GM21526 (cell line): Measurements from ENCODE around the gene C11orf86.
"Not testable (repeated sequence)": the region's sequence is repeated elsewhere in the genome, so short reads cannot be mapped to it uniquely, and the experiment has no call there.

Source experiments
- ATAC-seq: cut with Tn5 transposase; IDR thresholded peaks from one replicate; pipeline ENCODE4 v1.9.1; 2021; ENCODE audit warnings: moderate library complexity; ENCODE audit not compliant: unreplicated experiment, low FRiP score

Gene C11orf86

DNA sequence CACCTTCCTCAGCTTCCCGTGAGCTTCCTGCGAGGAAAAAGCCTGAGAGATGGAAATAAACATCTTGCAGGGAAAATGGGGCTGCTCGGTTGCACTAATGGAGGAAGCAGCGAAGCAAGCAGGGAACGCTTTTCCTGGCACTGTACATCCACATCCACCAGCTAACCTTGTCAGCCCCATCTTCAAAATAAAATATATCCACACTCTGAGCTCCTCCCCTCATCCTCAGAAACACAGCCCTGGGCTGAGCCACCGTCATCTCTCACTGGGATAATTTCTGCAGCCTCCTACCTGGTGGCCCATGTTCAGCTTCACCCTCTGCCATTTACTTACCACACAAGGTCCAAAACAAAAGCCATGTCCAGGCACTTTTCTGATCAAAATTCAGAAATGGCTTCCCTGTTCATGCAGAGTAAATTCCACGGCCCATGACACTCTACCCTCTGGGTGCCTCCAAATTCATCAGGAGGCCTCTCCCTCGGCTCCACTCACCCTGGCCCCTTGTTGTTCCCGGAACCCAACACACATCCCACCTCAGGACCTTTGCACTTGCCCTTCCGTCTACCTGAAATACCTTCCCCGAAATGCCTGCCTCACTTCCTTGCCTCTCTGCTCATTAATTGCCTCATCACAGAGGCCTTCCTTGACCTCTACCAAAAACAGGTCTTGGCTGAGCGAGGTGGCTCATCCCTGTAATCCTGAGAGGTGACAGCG lies 13.0 kb downstream of the C11orf86 start:
- no peak for ATAC-seq

GRCh38 chr11:66988741-66989140 lies 13.6 kb downstream of the C11orf86 start:
- not testable (repeated sequence) for ATAC-seq

- not testable (repeated sequence) for ATAC-seq
Observed at GRCh38 chr11:66989360-66989759, 14.3 kb downstream of the C11orf86 start.

GRCh38 chr11:66992041-66992440 lies 16.9 kb downstream of the C11orf86 start:
- no peak for ATAC-seq

DNA sequence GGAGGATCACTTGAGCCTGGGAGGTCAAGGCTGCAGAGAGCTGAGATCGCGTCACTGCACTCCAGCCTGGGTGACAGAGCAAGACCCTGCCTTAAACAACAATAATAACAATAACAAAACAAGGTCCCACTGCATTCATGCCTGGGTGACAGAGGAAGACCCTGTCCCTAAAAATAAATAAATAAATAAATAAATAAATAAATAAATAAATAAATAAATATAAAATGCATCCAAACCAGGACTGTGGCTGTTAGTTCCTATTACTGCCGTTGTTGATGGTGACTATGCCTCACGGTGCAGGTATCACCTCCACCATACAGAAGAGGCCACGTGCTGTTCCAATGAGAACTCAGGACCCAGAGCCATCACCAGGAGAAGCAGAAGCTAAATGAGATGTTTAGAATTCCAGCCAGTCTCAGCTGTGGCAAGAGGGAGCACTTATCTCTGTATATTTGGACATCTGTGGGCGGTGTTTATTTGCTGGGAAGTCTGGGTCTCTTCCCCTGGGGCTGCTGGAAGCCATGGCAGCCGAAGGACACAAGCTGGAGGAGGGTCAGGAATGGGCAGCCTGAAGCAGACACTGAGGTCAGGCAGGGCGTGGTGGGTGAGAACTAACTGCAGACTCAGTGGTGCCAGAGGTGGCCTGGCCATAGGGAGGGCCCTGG lies 21.6 kb downstream of the C11orf86 start:
- ATAC-seq, result no peak

- ATAC-seq, result no peak
Observed at GRCh38 chr11:66999555-66999954, 24.5 kb downstream of the C11orf86 start.

- ATAC-seq, result no peak
Observed at GRCh38 chr11:67001332-67001731, 26.2 kb downstream of the C11orf86 start.

- no peak for ATAC-seq
Observed at GRCh38 chr11:67002297-67002913, 27.3 kb downstream of the C11orf86 start.

- no peak for ATAC-seq
Observed at GRCh38 chr11:67002921-67003411, 27.9 kb downstream of the C11orf86 start.

- ATAC-seq, result not testable (repeated sequence)
Observed at GRCh38 chr11:67005200-67005599, 30.1 kb downstream of the C11orf86 start.

GRCh38 chr11:67006029-67006884 lies 31.2 kb downstream of the C11orf86 start:
- no peak for ATAC-seq

- no peak for ATAC-seq
Observed at GRCh38 chr11:67007126-67007525, 32.0 kb downstream of the C11orf86 start.

- ATAC-seq, result no peak
Observed at GRCh38 chr11:67010296-67010905, 35.3 kb downstream of the C11orf86 start.

DNA sequence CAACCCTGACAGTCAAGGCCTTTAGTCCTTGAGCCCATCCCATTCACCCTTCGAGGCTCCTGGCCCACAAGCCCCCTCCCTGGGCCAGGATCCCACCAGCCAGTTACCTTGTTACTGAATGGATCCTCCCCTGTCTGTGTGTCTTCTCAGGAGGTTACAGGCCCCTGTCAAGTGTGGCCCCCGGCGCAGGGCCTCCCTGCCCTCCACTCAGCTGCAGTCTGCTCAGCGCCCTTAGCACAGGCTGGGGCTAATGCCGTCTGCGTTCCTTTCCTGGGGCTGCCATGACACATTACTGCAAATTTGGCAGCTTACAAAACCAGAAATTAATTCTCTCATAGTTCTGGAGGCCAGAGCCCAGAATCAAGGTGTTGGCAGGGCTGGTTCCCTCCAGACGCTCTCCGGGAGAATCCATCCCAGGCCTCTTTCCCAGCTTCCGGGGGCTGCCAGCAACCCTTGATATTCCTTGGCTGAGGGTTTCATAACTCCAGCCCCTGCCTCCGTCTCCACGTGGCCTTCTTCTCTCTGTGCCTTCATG lies 38.5 kb downstream of the C11orf86 start:
- no peak for ATAC-seq

DNA sequence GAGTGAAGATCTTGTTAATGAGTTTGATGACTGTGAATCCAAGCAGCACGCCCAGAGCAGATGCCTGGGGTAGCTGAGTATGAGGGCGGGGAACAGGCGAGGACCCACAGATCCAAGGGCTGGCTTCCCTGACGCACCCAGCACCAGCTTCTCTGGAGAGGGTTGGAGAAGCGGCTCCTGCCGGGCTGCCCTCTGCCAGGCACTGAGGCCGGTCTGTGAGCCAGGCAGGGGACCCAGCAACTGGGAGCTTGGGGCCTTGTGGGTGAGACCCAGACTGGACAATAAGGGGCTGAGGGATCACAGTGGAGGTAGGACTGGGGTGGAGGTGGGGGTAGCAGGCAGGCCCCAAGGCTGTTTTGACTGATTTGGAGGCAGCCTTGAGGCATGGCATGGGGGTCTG lies 39.2 kb downstream of the C11orf86 start:
- no peak for ATAC-seq

GRCh38 chr11:67015048-67015447 lies 39.9 kb downstream of the C11orf86 start:
- ATAC-seq, result no peak

GRCh38 chr11:67016550-67016949 lies 41.4 kb downstream of the C11orf86 start:
- no peak for ATAC-seq

GRCh38 chr11:67020949-67021348 lies 45.8 kb downstream of the C11orf86 start:
- ATAC-seq, result no peak

DNA sequence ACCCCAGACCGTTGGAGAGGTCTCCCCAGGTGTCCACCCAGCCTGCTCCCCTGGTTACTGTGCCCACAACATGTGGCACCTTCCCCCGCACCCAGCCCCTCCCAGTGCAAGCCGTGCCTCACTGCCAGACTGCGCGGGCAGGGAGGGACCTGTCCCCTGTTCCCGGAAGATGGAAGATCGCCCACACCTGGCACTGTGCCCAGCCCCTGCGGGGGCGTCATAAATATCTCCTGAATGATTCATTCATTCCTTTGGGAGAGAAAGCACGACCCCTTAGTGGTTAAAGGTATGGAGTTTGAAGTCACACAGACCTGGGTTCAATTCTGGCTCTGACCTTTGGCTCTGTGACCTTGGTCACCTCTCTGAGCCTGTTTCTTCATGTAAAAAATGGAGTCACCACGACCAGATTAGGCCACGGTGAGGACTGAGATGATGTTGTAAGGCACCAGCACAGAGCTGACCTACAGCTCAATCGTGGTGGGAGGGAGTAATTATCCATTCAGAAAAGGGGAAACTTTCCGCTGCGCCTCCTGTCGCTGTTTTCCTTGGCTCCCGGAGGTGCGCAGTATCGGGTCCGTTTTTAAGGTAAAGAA lies 47.3 kb downstream of the C11orf86 start:
- ATAC-seq, result no peak
